GM13977 (cell line): ENCODE data around the gene KCND2.

Source experiments
- DNase-seq: peaks from one replicate; pipeline ENCODE4 v3.0.0; 2012; ENCODE audit warnings: low spot score
- CTCF ChIP-seq: IDR thresholded peaks from 2 replicates; pipeline ENCODE4 v1.5.1; 2012; ENCODE audit warnings: mild to moderate bottlenecking, control low read depth; ENCODE audit not compliant: insufficient read depth; ENCODE audit errors: extremely low read depth, missing control alignments
- in situ Hi-C: fragments of 300-500 bp; cut with MboI; formaldehyde crosslinking; loops from one replicate; pipeline ENCODE4 v1.12.0; 2022; ENCODE audit warnings: low sequenced_read_pairs, low pct_unique_long_range_greater_than_20kb, mixed read lengths, inconsistent platforms; ENCODE audit not compliant: unreplicated experiment

Gene KCND2

GRCh38 chr7:120302190-120302589 is 29.2 kb downstream of the KCND2 start:
- no peak for TF ChIP-seq CTCF
- no peak for DNase-seq
- in situ Hi-C loops = no loop called here

- in situ Hi-C loops = no loop called here
- TF ChIP-seq CTCF = no peak
- no peak for DNase-seq
These were observed 30.1 kb downstream of the KCND2 start for GRCh38 chr7:120303105-120303504.

GRCh38 chr7:120304674-120305073 is 31.7 kb downstream of the KCND2 start:
- in situ Hi-C loops = no loop called here

GRCh38 chr7:120307991-120308545 is 35.1 kb downstream of the KCND2 start:
- TF ChIP-seq CTCF = no peak
- no peak for DNase-seq
- in situ Hi-C loops = no loop called here

More at GRCh38 chr7:120304674-120305073, 31.7 kb downstream of the KCND2 start:
- DNase-seq = no peak
- no peak for TF ChIP-seq CTCF

- DNase-seq = no peak
- no peak for TF ChIP-seq CTCF
- in situ Hi-C loops = no loop called here
These were observed 38.2 kb downstream of the KCND2 start for GRCh38 chr7:120311028-120311788.

- DNase-seq = no peak
- no peak for TF ChIP-seq CTCF
- in situ Hi-C loops = no loop called here
These were observed 47.4 kb downstream of the KCND2 start for GRCh38 chr7:120320218-120320961.
